ENCODE measurements around the gene ZC3H4.
"Not testable (repeated sequence)": the region's sequence is repeated elsewhere in the genome, so short reads cannot be mapped to it uniquely, and the experiment has no call there.

ZC3H4 gene

GRCh38 chr19:47086280-47086679, 27.3 kb downstream of the ZC3H4 start:
- DNase-seq (ENCODE audit: low read depth in 2 of 2, low spot score in 1 of 2) = no peak

GRCh38 chr19:47084879-47085439, 28.6 kb downstream of the ZC3H4 start:
- no peak for DNase-seq (ENCODE audit: low read depth in 2 of 2, low spot score in 1 of 2)

- DNase-seq (ENCODE audit: low read depth in 2 of 2, low spot score in 1 of 2) = no peak
These were observed 31.1 kb downstream of the ZC3H4 start for GRCh38 chr19:47082493-47082892.

DNA sequence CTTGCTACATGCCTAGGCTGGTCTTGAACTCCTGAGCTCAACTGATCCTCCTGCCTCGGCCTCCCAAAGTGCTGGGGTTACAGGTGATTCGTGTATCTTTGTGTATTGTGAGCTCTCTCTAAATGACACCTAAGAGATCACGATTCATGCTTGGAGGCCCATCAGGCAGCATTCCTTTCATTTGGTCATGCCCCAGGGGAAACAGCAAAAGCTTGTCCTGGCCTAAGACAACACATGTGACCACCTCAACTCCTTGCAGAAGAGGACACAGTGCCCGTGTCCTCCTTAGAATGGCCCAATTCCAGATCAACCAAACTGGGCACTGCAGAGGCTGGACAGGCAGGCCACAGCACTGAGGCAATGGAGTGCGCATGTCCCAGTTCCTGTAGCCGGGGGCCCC, 32.5 kb downstream of the ZC3H4 start:
- DNase-seq (ENCODE audit: low read depth in 2 of 2, low spot score in 1 of 2) = no peak

- not testable (repeated sequence) for DNase-seq (ENCODE audit: low read depth in 2 of 2, low spot score in 1 of 2)
These were observed 35.2 kb downstream of the ZC3H4 start for GRCh38 chr19:47078351-47078750.

GRCh38 chr19:47075941-47076340, 37.6 kb downstream of the ZC3H4 start:
- no peak for DNase-seq (ENCODE audit: low read depth in 2 of 2, low spot score in 1 of 2)

DNA sequence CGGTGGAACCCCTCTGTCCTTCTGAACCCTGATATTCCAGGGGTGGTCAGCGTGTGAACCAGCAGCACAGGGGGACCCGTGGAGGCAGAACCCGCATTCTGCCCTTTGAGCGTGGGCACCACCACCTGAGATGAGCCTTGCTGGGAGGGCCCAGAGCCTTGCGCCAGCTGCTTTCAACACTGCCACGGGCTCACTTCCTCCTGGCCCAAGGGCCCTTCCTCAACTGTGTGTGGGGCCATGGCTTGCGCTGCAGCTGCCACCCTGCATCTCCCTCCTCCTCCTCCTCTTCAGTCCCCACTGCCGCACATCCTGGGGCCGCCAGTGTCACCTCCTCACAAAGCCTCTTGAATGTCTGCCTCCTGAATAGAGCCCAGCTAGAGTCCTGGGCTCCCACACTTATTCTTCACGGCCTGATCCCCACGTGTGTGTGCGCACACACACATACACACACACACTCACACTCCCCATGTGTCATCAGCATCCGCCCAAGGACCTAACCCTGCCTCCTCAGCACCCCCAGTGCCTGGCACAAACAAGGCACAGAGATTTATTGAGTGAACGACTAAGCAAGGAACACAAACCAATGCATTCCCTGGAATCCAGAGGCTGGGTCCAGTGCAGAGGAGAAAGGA, 38.3 kb downstream of the ZC3H4 start:
- DNase-seq (ENCODE audit: low read depth in 2 of 2, low spot score in 1 of 2) = no peak

DNA sequence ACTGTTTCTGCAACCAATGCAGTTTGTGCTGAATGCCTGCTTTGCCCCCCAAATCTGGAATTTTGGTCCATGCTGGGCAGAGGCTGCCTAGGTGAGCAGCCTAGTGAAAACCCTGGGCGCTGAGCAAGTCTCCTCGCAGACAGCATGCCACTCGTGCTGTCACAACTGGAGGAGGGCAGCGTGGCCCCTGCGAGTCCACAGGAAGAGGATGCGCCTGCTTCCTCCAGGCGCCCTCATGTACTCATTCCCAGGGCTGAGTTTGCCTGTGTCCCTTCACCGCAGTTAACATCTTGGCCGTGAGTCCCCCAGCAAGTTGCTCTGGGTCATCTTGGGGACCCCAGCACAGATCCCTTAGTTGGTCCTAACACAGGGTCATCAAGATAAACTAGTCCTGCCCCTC, 39.0 kb downstream of the ZC3H4 start:
- DNase-seq (ENCODE audit: low read depth in 2 of 2, low spot score in 1 of 2) = no peak

DNA sequence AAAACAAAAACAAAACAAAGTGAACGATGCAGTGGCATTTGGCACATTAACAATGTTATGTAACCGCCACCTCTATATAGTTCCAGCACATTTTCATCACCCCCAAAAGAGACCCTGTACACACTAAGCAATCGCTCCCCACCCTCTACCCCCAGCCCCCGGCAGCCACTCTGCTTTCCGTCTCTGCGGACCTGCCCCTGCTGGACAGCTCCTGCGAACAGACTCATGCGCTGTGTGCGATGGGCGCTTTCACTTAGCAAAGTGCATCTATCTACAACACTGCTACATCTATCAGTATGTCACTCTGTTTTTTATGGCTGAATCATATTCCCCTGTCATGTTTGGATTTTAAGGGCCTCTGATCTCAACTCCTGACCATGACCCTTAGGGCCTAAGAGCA, 40.0 kb downstream of the ZC3H4 start:
- no peak for DNase-seq (ENCODE audit: low read depth in 2 of 2, low spot score in 1 of 2)

DNA sequence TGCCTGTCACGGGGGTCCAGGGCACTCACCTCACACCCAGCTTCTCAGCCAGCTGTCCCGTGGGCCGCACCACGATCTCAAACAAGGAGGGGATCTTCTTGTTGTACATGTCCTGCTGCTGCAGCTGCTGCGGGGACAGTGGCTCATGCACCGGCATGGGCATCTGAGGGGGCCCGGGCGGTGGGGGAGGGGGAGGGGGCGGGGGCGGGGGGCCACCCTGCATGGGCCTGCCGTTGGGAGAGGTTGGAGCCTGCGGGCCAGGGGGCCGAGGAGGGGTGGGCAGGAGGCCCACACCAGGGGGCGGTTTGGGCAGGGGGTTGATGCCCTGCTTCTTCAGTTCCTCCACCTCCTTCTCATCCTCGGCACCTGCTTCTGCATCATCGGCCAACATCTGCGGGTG, 41.3 kb downstream of the ZC3H4 start:
- no peak for DNase-seq (ENCODE audit: low read depth in 2 of 2, low spot score in 1 of 2)

GRCh38 chr19:47071731-47072130, 41.8 kb downstream of the ZC3H4 start:
- no peak for DNase-seq (ENCODE audit: low read depth in 2 of 2, low spot score in 1 of 2)

DNA sequence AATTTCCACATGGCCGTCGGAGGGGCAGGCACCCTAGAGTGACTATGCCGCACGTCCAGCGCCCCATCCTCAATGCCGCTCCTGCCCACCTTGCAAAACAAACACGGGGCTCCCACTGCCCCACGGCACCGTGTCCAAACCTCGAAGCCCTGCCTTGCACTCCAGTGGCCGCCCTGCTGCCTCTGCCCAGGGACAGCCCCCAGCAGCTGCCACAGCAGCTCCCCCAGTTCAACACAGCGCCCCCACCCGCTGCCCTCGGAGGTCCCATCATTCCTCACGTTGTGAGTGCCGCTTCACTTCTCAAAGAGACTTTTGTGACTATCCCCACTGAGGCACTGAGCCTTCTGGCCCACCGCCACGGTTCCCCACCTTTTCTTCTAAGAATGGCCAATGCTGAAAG, 42.8 kb downstream of the ZC3H4 start:
- no peak for DNase-seq (ENCODE audit: low read depth in 2 of 2, low spot score in 1 of 2)

GRCh38 chr19:47069795-47070194, 43.8 kb downstream of the ZC3H4 start:
- DNase-seq (ENCODE audit: low read depth in 2 of 2, low spot score in 1 of 2) = no peak

DNA sequence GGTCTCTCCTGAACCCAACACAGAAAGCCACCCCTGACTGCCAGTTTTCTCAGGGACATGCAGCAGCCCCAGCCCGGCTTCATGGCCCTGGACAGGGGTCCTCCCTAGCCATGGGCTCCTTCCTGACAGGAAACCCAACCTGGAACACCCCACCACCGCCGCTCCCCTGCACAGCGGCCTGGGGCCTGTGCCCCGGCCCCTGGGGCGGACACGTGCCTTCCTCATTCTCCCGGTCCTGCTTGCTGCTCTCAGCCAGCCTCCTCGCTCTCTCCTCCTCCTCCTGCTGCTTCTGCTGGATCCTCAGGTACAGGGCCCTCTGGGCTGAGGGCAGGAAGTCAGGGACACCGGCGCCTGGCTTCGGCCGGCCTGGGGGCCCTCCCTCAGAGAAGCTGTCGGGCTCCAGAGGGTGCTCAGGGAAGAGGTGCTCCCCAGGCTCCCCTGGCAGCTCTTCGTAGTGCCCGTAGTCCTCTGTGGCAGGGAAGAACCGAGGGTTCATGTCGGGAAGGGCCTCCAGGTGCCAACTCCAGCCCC, 44.6 kb downstream of the ZC3H4 start:
- no peak for DNase-seq (ENCODE audit: low read depth in 2 of 2, low spot score in 1 of 2)

DNA sequence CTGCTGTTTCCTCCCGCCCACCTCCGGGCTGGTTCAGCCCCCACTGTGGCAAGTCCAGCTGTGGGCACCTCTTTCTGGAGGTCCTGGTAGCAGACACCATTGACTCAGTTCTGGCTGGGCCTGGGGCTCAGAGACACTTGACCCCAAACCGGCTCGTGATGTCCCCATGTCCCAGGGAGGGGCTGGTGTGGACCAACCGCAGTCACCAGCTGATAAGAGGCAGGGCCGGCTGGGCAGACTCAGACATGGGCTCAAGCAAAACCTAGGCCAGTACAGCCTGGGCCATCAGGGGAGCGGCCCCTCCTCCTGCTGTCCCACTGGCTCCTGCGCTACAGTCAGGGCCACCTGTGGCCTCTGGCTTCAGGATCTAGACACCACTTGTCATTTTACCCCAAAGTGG, 45.3 kb downstream of the ZC3H4 start:
- no peak for DNase-seq (ENCODE audit: low read depth in 2 of 2, low spot score in 1 of 2)

- DNase-seq (ENCODE audit: low read depth in 2 of 2, low spot score in 1 of 2) = no peak
These were observed 46.2 kb downstream of the ZC3H4 start for GRCh38 chr19:47067215-47067847.

DNA sequence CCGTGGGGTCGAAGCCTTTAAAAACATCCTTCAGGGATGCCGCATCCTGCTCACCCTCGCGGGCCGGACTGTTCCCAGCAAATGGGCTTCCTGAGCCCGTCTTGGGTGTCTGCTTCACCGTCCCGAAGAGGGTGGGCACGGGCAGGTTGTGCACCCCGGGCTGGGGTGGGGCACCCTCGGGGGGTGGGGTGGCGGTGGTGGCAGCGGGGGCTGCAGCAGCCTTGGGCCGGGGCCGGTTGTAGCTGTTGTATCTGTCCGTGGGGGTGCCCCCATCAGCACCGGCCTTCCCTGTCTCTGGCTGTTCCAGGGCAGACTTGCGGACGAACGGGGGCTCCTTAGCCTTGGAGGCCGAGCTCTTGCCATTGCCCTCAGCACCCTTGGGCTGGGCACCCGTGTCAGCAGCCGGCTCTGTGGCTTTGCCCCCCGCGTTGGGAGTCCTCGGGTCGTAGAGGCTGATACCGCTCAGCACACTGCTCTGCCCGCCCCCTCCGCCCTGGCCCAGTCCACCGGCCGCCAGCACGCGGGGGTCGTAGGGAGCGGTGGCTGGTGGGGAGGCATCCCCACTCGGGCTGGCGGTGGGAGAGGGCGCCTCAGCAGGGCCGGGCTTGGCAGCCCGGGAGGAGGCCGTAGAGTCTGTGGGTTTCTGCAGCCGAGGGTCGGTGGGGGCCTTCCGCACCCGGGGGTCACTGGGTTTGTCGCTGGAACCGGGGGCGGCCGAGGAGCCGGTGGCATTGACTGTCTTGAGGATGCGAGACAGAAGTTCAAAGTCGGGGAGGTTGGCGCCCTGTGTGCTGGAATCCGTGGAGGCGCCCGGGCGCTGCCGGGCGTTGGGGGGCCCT, 47.0 kb downstream of the ZC3H4 start:
- no peak for DNase-seq (ENCODE audit: low read depth in 2 of 2, low spot score in 1 of 2)

GRCh38 chr19:47065242-47065641, 48.3 kb downstream of the ZC3H4 start:
- no peak for DNase-seq (ENCODE audit: low read depth in 2 of 2, low spot score in 1 of 2)

DNA sequence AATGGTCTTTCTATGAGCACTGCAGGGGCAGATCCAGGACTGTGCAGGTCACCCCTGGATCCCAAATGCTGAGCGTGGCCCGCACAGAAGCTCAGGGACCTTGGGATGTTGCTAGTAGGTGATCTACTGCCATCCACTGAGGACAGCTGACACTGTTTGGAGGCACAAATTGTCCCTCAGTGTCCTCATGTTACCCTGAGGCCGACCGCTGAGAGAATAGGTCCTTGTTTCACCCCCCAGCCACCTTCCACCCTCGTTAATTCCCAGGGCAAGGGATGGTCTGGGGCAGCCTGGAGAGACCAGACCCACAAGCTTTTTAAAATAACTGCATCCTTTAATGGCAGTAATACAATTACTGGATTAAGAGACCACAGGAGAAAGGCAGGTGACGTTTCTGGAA, 49.7 kb downstream of the ZC3H4 start:
- no peak for DNase-seq (ENCODE audit: low read depth in 2 of 2, low spot score in 1 of 2)

DNA sequence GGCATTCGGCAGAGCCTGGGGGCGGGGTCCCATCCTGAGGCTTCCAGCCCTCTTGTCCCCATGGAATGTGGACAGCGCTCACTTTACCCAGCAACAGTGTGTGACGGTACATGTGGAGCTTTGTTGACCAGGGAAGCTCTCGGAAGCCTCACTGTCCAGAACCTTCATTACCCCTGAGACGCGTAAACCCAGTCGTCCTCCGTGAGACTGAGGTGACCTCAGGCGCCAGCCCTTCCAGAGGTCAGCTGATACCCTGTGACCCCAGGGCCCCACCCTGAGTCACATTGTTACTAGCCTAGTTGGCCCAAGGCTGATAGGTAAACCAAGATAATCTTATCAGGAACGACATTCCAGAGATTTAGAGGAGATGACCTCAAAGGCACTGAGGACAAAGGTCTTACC, 55.0 kb downstream of the ZC3H4 start:
- DNase-seq (ENCODE audit: low read depth in 2 of 2, low spot score in 1 of 2) = no peak

GRCh38 chr19:47057328-47057727, 56.2 kb downstream of the ZC3H4 start:
- DNase-seq (ENCODE audit: low read depth in 2 of 2, low spot score in 1 of 2) = no peak

GRCh38 chr19:47056411-47056810, 57.2 kb downstream of the ZC3H4 start:
- DNase-seq (ENCODE audit: low read depth in 2 of 2, low spot score in 1 of 2) = no peak
